K562 (cell line): ENCODE data around the gene ZNF300.

Experiments
- PCBP1 ChIP-seq: fragments of 200-400 bp; formaldehyde crosslinking; IDR thresholded peaks from 2 replicates; pipeline ENCODE4 v1.6.1; 2018; ENCODE audit warnings: mild to moderate bottlenecking, low read depth, low read length; ENCODE audit not compliant: poor library complexity, severe bottlenecking
- POLR2AphosphoS5 ChIP-seq: IDR thresholded peaks from 2 replicates; pipeline ENCODE4 v1.6.1; 2011; ENCODE audit warnings: mild to moderate bottlenecking, low read depth, low read length, moderate library complexity; ENCODE audit not compliant: control insufficient read depth, insufficient read depth
- TGIF2 ChIP-seq: sonication (generic); formaldehyde crosslinking; IDR thresholded peaks from 2 replicates; pipeline ENCODE4 v1.8.1; 2022; ENCODE audit warnings: mild to moderate bottlenecking, missing genetic modification reagents, moderate library complexity
- ZFP36 ChIP-seq: fragments of 150-350 bp; IDR thresholded peaks from 2 replicates; pipeline ENCODE4 v1.6.1; 2018; ENCODE audit warnings: low read length, low read depth; ENCODE audit not compliant: partially characterized antibody

DNA sequence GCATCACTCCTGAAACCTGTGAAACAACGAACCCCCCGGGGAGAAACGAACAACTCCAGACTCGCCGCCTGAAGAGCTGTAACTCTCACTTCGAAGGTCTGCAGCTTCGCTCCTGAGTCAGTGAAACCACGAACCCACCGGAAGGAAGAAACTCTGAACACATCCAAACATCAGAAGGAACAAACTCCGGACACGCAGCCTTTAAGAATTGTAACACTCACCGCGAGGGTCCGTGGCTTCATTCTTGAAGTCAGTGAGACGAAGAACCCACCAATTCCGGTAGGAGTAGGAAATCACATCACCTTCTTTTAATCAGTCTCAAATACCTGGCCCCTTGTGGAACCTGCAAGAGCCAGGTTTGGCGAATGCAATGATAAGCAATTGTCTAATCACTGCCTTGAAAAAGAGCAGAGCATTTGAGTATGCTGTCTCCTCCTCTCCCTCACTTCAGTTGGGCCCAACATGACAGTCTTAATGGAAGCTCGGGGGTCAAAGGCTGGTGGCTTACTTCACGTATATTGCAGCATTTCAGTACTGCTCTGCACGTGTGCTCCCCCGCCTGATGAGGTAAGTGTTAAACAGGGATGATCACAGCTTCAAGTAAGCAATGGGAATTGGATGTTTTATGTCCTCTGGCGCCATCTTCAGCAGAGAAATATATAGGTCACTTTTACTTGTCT, 58.0 kb downstream of the ZNF300 start:
- TF ChIP-seq PCBP1 (no peak), TGIF2 (CRISPR knock-in tag) (no peak), ZFP36 (no peak), POLR2AphosphoS5 (no peak)
